GM10248 (cell line): ENCODE data around the gene SNTB2.

Experiments used
- CTCF ChIA-PET: fragments of 300-600 bp; sonication (Branson Sonifier 250); formaldehyde crosslinking; extraction: SDS; loops from one replicate; lab custom pipeline; 2021; ENCODE audit warnings: antibody characterized with exemption; lab: Yijun Ruan, JAX
- POLR2A ChIA-PET: fragments of 350-650 bp; sonication (Branson Sonifier 250); formaldehyde crosslinking; extraction: SDS; loops from one replicate; lab custom pipeline; 2020; ENCODE audit warnings: antibody characterized with exemption; lab: Yijun Ruan, JAX
- DNase-seq: peaks from one replicate; pipeline ENCODE4 v3.0.0; 2012; ENCODE audit errors: extremely low spot score
- CTCF ChIP-seq: IDR thresholded peaks from 2 replicates; pipeline ENCODE4 v1.5.1; 2012; ENCODE audit warnings: mild to moderate bottlenecking, low read depth; ENCODE audit errors: extremely low read depth, missing control alignments, control extremely low read depth

SNTB2 gene

GRCh38 chr16:69209735-69210134, 22.8 kb downstream of the SNTB2 start:
- no peak for DNase-seq
- ChIA-PET CTCF (interaction anchor here (1.1 to 1.7 kb wide), 2 partner anchors 11 to 15 kb away, joined by 3 to 7 read pairs; no protein-coding TSS in a partner anchor), POLR2A (no interaction called here)
- no peak for TF ChIP-seq CTCF

GRCh38 chr16:69217433-69217832, 30.5 kb downstream of the SNTB2 start:
- DNase-seq = no peak
- ChIA-PET POLR2A (no interaction called here), CTCF (interaction anchor here (1.3 to 1.5 kb wide), 2 partner anchors 10 to 94 kb away, joined by 3 to 5 read pairs; no protein-coding TSS in a partner anchor)
- TF ChIP-seq CTCF = no peak

GRCh38 chr16:69219279-69219678, 32.3 kb downstream of the SNTB2 start:
- ChIA-PET CTCF (interaction anchor here (1.1 to 1.9 kb wide), 2 partner anchors 10 to 37 kb away, joined by 3 to 5 read pairs; no protein-coding TSS in a partner anchor), POLR2A (no interaction called here)
- no peak for TF ChIP-seq CTCF
- no peak for DNase-seq

- POLR2A ChIA-PET = no interaction called here
- no peak for DNase-seq
- no peak for TF ChIP-seq CTCF
- CTCF ChIA-PET = no interaction called here
Measured at GRCh38 chr16:69223882-69224281, 36.9 kb downstream of the SNTB2 start.

- no peak for TF ChIP-seq CTCF
- DNase-seq = no peak
- POLR2A ChIA-PET = no interaction called here
- CTCF ChIA-PET = interaction anchor here (1.2 to 1.4 kb wide), 2 partner anchors 13 to 61 kb away, joined by 3 to 4 read pairs; no protein-coding TSS in a partner anchor
Measured at GRCh38 chr16:69225121-69225520, 38.2 kb downstream of the SNTB2 start.

- TF ChIP-seq CTCF = no peak
- ChIA-PET POLR2A (no interaction called here), CTCF (interaction anchor here (1.5 kb wide), 1 partner anchor 83 kb away, joined by 4 read pairs; no protein-coding TSS in a partner anchor)
- no peak for DNase-seq
Measured at GRCh38 chr16:69233124-69233523, 46.2 kb downstream of the SNTB2 start.
